ENCODE measurements around the gene GRB7. TPM values are rescaled to one million over a fixed set of nuclear protein-coding genes. Genes with fewer than 3 reads are reported as not detected.
"Not testable (repeated sequence)": the region's sequence is repeated elsewhere in the genome, so short reads cannot be mapped to it uniquely, and the experiment has no call there.

The GRB7 gene
- 0.07 TPM in 1 of 2 replicates, not detected in the other for total RNA-seq (2014; rRNA removed; shearing (Covaris generic))
- 0.06 and 0.27 TPM in 2 replicates for polyA plus RNA-seq (2015; cell fraction: cytosol; rRNA removed)
- polyA plus RNA-seq (2015; cell fraction: nucleus; rRNA removed) = 0.26 and 0.27 TPM in 2 replicates

- no peak for DNase-seq (ENCODE audit: low read depth)
These were observed at the start of gene GRB7 for GRCh38 chr17:39737760-39738567. GRB7 (plus strand) TSS chr17:39737938; CDS start chr17:39742302, 4,364 bp downstream.

GRCh38 chr17:39688475-39688835 is 49.3 kb upstream of the GRB7 start:
- DNase-seq (ENCODE audit: low read depth) = no peak

DNA sequence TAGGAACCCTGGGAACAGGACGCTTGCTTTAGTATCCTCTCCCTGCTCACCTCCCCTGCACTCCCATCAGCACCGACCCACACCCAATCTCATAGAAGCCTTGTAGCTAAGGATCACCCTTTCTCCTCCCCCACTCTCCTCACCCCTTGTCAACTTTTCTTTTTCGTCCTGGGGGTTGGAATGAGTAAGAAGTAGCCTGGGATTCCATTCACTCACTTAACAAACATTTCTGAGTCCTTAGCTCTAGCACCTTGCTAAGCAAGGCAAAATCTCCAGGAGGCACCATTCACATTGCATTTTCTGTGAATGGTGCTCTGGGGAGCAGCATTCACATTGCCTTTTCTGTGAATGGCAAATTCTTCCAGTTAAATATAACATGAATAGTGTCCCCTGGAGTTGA is 48.8 kb upstream of the GRB7 start:
- DNase-seq (ENCODE audit: low read depth) = no peak

DNA sequence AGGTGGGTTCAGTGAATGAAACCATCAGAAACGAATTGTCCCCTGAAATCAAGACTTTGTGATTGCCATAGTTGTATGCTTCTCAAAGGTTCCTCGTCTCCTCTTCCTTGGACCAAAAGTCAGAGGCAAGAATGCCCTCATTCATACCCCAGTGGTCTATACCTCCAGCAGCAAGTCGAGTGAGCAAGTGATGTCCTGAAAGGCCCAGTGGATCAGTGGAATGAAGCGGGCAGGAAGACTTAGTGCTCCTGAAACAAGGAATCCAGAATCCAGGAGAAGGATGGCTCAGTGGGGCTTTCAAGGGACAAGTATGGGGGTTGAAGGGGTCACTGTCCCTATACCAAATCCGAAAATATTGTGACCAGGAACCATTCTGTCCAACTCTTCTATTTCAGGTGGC is 43.1 kb upstream of the GRB7 start:
- DNase-seq (ENCODE audit: low read depth) = no peak

DNA sequence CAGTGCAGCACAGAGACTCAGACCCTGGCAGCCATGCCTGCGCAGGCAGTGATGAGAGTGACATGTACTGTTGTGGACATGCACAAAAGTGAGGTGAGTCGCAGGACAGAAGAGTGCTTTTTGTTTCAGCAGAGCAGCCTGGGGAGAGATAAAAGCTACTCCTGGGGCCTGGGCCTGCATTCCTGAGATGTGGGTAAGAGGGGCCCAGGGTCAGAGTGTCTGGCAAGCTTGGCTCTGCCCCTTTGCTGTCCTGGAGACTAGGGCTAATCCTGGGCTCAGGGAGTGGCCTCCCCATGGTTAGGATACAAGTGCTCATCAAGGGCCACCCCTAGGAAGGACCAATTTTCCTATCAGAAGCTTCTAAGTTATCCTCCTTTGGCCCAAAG is 42.7 kb upstream of the GRB7 start:
- no peak for DNase-seq (ENCODE audit: low read depth)

DNA sequence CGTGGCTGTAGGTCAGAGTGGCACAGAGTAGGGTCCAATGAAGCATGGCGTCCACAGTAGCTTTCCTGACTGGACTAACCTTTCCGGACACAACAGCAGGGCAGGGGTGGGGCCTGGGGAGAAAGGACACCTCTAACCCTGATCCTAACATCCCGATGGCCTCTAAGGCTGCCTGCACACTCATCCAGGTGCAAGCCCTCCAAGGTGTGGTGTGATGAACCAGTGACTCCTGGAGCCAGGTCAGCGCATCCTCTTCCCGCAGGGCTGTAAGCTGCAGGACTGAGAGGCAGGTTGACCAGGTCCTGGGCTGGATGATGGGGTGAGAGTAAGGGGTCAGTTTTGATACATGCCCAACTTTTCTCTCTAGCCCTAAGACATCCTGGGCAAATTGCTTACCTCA is 41.0 kb upstream of the GRB7 start:
- no peak for DNase-seq (ENCODE audit: low read depth)

DNA sequence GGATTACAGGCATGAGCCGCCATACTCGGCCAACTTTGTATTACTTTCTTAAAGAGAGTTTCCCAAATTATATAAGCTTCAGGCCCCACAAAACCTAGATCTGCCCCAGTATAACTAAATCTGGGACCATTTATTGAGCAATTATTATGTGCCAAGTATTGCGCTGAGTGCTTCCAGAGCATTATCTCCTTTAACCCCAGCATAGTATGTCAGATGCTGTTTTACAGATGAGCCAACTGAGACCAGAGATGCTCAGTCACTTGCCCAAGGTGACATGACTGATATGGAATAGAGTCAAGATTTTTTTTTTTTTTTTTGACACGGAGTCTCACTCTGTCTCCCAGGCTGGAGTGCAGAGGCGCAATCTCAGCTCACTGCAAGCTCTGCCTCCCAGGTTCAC is 39.8 kb upstream of the GRB7 start:
- no peak for DNase-seq (ENCODE audit: low read depth)

GRCh38 chr17:39699157-39699817 is 38.5 kb upstream of the GRB7 start:
- not testable (repeated sequence) for DNase-seq (ENCODE audit: low read depth)

DNA sequence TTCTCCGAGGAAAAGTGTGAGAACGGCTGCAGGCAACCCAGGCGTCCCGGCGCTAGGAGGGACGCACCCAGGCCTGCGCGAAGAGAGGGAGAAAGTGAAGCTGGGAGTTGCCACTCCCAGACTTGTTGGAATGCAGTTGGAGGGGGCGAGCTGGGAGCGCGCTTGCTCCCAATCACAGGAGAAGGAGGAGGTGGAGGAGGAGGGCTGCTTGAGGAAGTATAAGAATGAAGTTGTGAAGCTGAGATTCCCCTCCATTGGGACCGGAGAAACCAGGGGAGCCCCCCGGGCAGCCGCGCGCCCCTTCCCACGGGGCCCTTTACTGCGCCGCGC is 38.0 kb upstream of the GRB7 start, which contains the start of gene ERBB2:
Gene ERBB2 (plus strand): TSS at position 247 of the 330 bp plus-strand sequence. CDS start 175 bp downstream, outside the sequence.
- DNase-seq (ENCODE audit: low read depth) = peak; percentile 67

DNA sequence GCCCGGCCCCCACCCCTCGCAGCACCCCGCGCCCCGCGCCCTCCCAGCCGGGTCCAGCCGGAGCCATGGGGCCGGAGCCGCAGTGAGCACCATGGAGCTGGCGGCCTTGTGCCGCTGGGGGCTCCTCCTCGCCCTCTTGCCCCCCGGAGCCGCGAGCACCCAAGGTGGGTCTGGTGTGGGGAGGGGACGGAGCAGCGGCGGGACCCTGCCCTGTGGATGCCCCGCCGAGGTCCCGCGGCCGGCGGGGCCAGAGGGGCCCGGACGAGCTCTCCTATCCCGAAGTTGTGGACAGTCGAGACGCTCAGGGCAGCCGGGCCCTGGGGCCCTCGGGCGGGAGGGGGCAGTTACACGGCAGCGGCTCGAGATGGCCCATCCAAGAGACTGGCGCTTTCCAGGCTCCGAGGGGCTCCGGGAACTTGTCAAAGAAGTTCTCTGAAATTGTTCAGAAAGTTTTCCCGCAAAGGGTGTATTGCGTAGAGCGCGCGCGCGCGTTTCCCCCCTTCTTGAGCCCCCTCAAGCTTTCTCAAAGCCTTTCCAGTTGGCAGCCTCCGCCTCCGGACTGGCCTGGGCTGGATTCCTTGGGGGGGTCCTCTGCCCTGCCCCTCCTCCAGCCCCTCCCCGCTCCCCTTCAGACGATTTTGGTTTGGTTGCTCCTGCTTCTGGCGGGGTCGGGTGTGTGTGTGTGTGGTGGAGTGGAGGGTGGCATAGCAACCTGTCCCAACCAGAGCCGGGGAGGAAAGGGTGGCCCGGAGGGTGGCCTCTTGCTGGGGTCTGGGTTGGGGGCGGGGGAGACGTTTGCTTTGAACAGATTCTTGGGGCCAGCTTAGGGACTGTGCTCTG is 37.4 kb upstream of the GRB7 start:
- DNase-seq (ENCODE audit: low read depth) = no peak

- DNase-seq (ENCODE audit: low read depth) = no peak
These were observed 36.5 kb upstream of the GRB7 start for GRCh38 chr17:39701012-39701783.

DNA sequence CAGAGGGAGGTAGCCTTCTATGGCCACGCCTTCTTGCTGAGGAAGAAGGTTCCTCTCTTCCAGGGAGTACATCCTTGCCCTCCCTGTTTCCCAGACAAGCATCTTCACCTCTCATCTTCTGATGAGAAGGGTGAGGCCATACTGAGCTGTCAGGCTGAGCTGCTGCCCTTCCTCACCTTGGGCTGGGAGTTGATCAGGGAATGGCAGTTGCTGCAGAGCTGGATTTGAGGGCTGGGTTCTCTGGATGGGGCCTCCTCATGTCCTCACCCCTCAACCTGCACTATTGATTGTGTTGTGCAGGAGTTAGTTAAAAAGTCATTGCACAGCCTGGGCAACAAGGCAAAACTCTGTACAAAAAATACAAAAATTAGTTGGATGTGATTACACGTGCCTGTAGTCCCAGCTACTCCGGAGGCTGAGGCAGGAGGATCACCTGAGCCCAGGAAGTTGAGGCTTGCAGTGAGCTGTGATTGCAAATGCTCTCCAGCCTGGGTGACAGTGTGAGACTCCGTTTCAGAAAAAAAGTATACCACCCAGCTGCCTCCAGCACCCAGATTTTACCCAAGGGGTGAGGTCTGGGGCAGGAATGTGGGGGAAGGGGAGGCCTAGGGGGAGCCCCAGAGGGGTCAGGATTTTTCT is 35.8 kb upstream of the GRB7 start:
- DNase-seq (ENCODE audit: low read depth) = no peak

- DNase-seq (ENCODE audit: low read depth) = no peak
These were observed 34.5 kb upstream of the GRB7 start for GRCh38 chr17:39702901-39703893.

GRCh38 chr17:39703913-39704312 is 33.8 kb upstream of the GRB7 start:
- DNase-seq (ENCODE audit: low read depth) = no peak

DNA sequence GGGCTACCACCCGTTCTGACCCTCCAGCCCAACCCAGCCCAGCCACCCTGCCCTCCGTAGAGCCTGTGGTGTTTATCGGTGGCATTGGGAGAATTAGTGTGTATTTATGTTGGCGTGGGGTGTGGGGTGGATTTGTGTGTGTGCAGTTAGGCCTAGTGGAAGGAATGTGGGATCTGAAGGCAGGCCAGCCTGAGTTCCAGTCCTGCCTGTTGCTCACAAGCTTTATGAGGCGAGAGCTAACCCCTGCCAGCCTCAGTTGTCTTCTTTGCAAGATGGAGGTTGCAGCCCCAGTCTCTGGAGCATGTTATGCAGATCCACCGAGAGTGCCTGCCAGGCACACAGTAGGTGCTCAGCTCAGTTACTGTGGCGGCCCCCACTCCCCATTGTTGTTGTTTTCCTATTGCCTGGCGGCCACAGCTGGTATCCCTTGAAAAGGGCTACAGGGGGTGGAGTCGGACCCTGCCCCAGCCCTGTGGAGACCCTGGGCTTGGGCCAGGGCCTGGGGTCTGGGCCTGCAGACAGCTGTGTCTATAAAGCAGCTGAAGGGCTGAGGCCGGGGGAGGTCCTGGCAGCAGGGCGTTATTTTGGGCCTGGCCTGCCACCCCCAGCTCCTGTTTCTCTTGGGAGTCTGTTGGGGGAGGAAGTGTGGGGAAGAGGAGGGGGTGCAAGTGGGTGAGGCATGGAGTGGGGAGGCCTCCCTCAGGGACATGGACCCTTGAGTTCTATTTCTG is 32.8 kb upstream of the GRB7 start:
- DNase-seq (ENCODE audit: low read depth) = no peak

DNA sequence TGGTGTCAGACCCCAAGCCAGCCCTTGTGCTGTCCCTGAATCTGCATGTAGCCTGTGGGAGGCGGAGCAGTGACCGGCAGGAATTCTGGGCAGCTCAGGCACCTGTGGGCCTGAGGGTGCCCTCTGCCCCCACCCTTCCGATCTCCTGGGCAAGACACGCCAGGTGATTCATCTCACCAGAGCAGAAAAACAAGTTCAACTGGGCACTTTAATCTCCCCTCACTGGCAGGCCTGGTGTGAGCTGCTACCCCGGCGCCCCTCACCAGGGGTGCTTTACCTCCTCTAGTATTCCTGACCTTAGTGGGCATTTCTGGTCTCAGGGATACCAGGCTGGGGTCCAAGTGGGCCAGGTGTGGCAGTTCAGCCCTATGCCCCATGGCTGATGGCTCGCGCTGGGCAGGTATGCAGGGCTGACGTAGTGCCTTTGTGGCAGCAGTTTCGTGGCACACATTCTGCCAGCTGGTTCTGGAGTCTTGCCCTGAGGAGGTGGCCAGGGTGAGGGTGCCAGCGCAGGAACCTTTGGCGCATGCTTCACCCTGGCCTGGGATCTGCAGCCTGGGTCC is 31.9 kb upstream of the GRB7 start:
- no peak for DNase-seq (ENCODE audit: low read depth)

DNA sequence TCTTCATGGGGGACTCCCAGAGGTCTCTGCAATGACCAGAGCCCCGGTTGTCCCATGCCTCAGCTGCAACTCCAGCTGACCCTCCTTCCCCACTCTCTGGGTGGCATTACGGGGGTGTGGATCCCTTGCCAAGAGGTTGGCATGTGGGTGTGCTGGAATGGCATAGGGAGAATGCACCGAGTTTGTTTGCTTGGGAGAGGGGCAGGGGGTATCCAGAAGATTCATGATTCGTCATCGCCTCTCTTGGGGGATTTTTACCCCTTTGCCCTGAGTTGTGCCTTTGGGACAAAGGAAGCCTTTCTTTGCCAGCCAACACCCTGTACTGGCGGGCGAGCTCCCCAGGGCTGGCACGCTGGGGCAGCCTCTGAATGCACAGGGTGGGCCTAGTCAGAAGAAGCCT is 31.4 kb upstream of the GRB7 start:
- no peak for DNase-seq (ENCODE audit: low read depth)

- DNase-seq (ENCODE audit: low read depth) = no peak
These were observed 30.8 kb upstream of the GRB7 start for GRCh38 chr17:39706921-39707337.
